ENCODE data around the gene AKTIP. TPM values are rescaled to one million over a fixed set of nuclear protein-coding genes. Genes with fewer than 3 reads are reported as not detected.

Gene AKTIP
- total and polyA plus RNA-seq, 9 of the 15 experiments (the other 6 are each of a cell fraction or from before 2014, with no cell fraction given), result 3.0 to 10.7 (median 4.4) TPM

DNA sequence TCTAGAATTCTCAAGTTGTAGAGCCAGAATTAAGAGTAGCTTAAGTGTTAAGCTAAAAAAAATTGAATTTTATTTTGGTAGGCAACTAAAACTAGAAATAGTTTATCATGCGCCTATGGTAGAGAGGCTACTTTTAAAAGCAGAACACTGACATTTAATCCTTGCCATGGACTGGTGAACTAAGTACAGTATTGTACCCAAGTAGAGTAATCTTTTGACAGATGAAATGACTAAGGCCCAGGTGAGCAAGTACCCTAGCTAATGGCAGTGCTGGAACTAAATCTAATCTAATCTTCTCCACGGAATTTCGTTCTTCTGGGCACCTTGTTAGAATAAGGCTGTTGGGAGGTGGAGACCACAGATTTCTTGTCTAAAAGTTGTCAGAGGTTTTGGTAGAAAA lies 56.9 kb downstream of the AKTIP start:
- in situ Hi-C loops (cut with MboI) (no loop called here), intact Hi-C loops (cut with micrococcal nuclease) (no loop called here)
- BruUV-seq (replicated peaks), result no TSS peak
- Histone ChIP-seq H3K9me1 (ENCODE audit: control insufficient read depth, insufficient read depth, low read length) (no peaks in the 10 kb centered on the region), H3K4me2 (ENCODE audit: insufficient read depth, low read length) (no peak overlapping the region), H3K27ac (ENCODE audit: extremely low read depth, low read depth, low read length) (no peak overlapping the region), H3K4me1 (replicated peaks in 1 of 2; ENCODE audit: control insufficient read depth in 2 of 2, insufficient read depth in 2 of 2, low read length in 2 of 2) (no peaks in the 10 kb centered on the region), H3K4me3 (no peak overlapping the region), H2AFZ (ENCODE audit: low read depth, low read length) (no peak overlapping the region), H3K36me3 (ENCODE audit: control insufficient read depth, insufficient read depth, low read length) (peaks cover 33% of the 10 kb centered on the region; the same call in 2 of the 3 replicates), H3K79me2 (ENCODE audit: control insufficient read depth, insufficient read depth, low read length) (no peaks in the 10 kb centered on the region), H3K9me3 (replicated peaks; ENCODE audit: control insufficient read depth, insufficient read depth, low read depth, low read length) (no peaks in the 10 kb centered on the region), H3K9ac (ENCODE audit: insufficient read depth in 1 of 2, low read depth in 2 of 2, low read length in 2 of 2) (no peak overlapping the region), H4K20me1 (replicated peaks; ENCODE audit: control insufficient read depth, insufficient read depth, low read length) (no peaks in the 10 kb centered on the region), H3K27me3 (ENCODE audit: control insufficient read depth in 2 of 2, insufficient read depth in 2 of 2, low read length in 2 of 2) (no peaks in the 10 kb centered on the region)
- no peak for TF ChIP-seq THRA (IDR thresholded peaks at IDR 0.05)
- no peak for TF ChIP-seq KLF16 (IDR thresholded peaks at IDR 0.05)
- no peak for TF ChIP-seq POLR2A (conservative IDR thresholded peaks at IDR 0.05)
- TF ChIP-seq ETV6 (IDR thresholded peaks at IDR 0.05; ENCODE audit: borderline replicate concordance in 1 of 2, low read depth in 2 of 2, low read length in 1 of 2), result no peak
- no peak for TF ChIP-seq ETV6 (CRISPR knock-in tag; IDR thresholded peaks at IDR 0.05; ENCODE audit: borderline replicate concordance)
- no peak for TF ChIP-seq RAD21 (CRISPR knock-in tag; conservative IDR thresholded peaks at IDR 0.05 in 1 of 2, IDR thresholded peaks at IDR 0.05 in 1 of 2)
- no peak for TF ChIP-seq DMBX1 (CRISPR knock-in tag; IDR thresholded peaks at IDR 0.05; ENCODE audit: borderline replicate concordance)
- no peak for TF ChIP-seq GATAD2B (IDR thresholded peaks at IDR 0.05; ENCODE audit: borderline replicate concordance)
- TF ChIP-seq HNRNPH1 (optimal IDR thresholded peaks at IDR 0.05; ENCODE audit: low read depth, low read length), result no peak
- no peak for TF ChIP-seq NONO (IDR thresholded peaks at IDR 0.05; ENCODE audit: low read depth in 2 of 2, low read length in 1 of 2)
- no peak for TF ChIP-seq CBFA2T2 (conservative IDR thresholded peaks at IDR 0.05)
- TF ChIP-seq YBX1 (IDR thresholded peaks at IDR 0.05), result no peak
- DNase-seq (ENCODE audit: extremely low read depth in 1 of 4, low spot score in 3 of 4) (no peak), FAIRE-seq (no peak), ATAC-seq (no peak)
- ChIA-PET CTCF (ENCODE audit: low intra/inter-chr PET ratio) (no interaction called here), POLR2A (interaction anchor here (1.4 kb wide), 1 partner anchor 10 kb away, joined by 3 read pairs; no protein-coding TSS in a partner anchor)
- WGBS (ENCODE audit: insufficient coverage, low coverage, missing lambda C conversion rate), result 71% methylated on average over 3 of the region's 3 CpGs
